HepG2 (cell line): ENCODE results near the gene MYOCOS. TPM values are rescaled to one million over a fixed set of nuclear protein-coding genes. Genes with fewer than 3 reads are reported as not detected.

Source experiments
- ATAC-seq: fragments of 200-7000 bp; cut with Tn5 transposase; 3 replicates; pipeline ENCODE4 v1.9.1; 2020; ENCODE audit warnings: mild to moderate bottlenecking, moderate library complexity
- BruUV-seq: library from RNA; stranded (reverse); fragments of 400-500 nt; replicated peaks from 2 replicates; lab custom pipeline; 2021; lab: Mats Ljungman, UMichigan
- CTCF ChIA-PET: fragments of 300-600 bp; formaldehyde crosslinking; extraction: SDS; loops from one replicate; lab custom pipeline; 2021; ENCODE audit warnings: low total read pairs, inconsistent platforms, low intra/inter-chr PET ratio; lab: Yijun Ruan, JAX
- POLR2A ChIA-PET: fragments of 350-600 bp; sonication (Branson Sonifier 250); formaldehyde crosslinking; loops from one replicate; lab custom pipeline; 2020; ENCODE audit warnings: antibody characterized with exemption, inconsistent platforms; lab: Yijun Ruan, JAX
- DNase-seq: peaks from one replicate; pipeline ENCODE4 v3.0.0-alpha.2; 2015; ENCODE audit warnings: low spot score
- FAIRE-seq: peaks from 3 replicates; lab custom pipeline; 2011; peaks lifted over from hg19 to GRCh38; lab: Jason Lieb, UNC
- H2AFZ ChIP-seq: one replicate; pipeline ENCODE4 v1.6.1; 2011; ENCODE audit warnings: low read length, inconsistent platforms
- H3K27ac ChIP-seq: fragments of 300-600 bp; 3 replicates; pipeline ENCODE4 v1.8.0; 2011; ENCODE audit warnings: mixed run types, mild to moderate bottlenecking, mixed read lengths, low read length, inconsistent platforms; ENCODE audit not compliant: insufficient read depth; ENCODE audit errors: extremely low read length
- H3K27me3 ChIP-seq, 2 experiments: fragments of 200-600 bp in 1 of 2; 2 replicates in 1 of 2; 3 replicates in 1 of 2; pipeline versions ENCODE4 v1.6.0 to v1.8.0; 2011; ENCODE audit warnings: low read length in 2 of 2, mild to moderate bottlenecking in 2 of 2, moderate library complexity in 2 of 2, inconsistent platforms in 1 of 2; ENCODE audit not compliant: insufficient read depth in 2 of 2, control insufficient read depth in 1 of 2
- H3K36me3 ChIP-seq, 2 experiments: fragments of 200-600 bp in 1 of 2; replicated peaks in 1 of 2; 2 replicates in 1 of 2; 3 replicates in 1 of 2; pipeline versions ENCODE4 v1.5.1 to v1.8.0; 2011; ENCODE audit warnings: low read length in 2 of 2, inconsistent platforms in 1 of 2; ENCODE audit not compliant: insufficient read depth in 2 of 2, control insufficient read depth in 1 of 2
- H3K4me1 ChIP-seq: 2 replicates; pipeline ENCODE4 v1.5.1; 2012; ENCODE audit warnings: low read length, inconsistent platforms; ENCODE audit not compliant: insufficient read depth
- H3K4me2 ChIP-seq: 2 replicates; pipeline ENCODE4 v1.6.0; 2011; ENCODE audit warnings: low read depth, low read length, inconsistent platforms
- H3K4me3 ChIP-seq, 3 experiments: fragments of 200-600 bp in 1 of 3; sonication (generic), shearing (Covaris generic) in 1 of 3; replicated peaks in 1 of 3; 2 replicates each; pipeline ENCODE4 v1.5.1; 2011 to 2016; ENCODE audit warnings: low read length in 3 of 3, inconsistent platforms in 2 of 3, low read depth in 2 of 3, mild to moderate bottlenecking in 2 of 3, control low read depth in 1 of 3, mixed read lengths in 1 of 3; ENCODE audit not compliant: insufficient read depth in 1 of 3
- H3K79me2 ChIP-seq: one replicate; pipeline ENCODE4 v1.6.1; 2011; ENCODE audit warnings: low read length, inconsistent platforms; ENCODE audit not compliant: insufficient read depth
- H3K9ac ChIP-seq: 2 replicates; pipeline ENCODE4 v1.6.0; 2011; ENCODE audit warnings: mild to moderate bottlenecking, low read depth, low read length, inconsistent platforms; ENCODE audit not compliant: insufficient read depth
- H3K9me3 ChIP-seq: 2 replicates; pipeline ENCODE4 v1.5.1; 2012; ENCODE audit warnings: mild to moderate bottlenecking, low read length
- H4K20me1 ChIP-seq: 2 replicates; pipeline ENCODE4 v1.6.0; 2011; ENCODE audit warnings: inconsistent platforms, mild to moderate bottlenecking, low read length, moderate library complexity; ENCODE audit not compliant: insufficient read depth
- HMGA1 ChIP-seq: sonication (generic); formaldehyde crosslinking; conservative IDR thresholded peaks from 2 replicates; pipeline ENCODE4 v1.4.0; 2020; ENCODE audit warnings: missing genetic modification reagents
- HNF4A ChIP-seq: sonication (generic); formaldehyde crosslinking; IDR thresholded peaks from 2 replicates; pipeline ENCODE4 v1.4.0; 2020; ENCODE audit warnings: missing genetic modification reagents
- KDM2A ChIP-seq: sonication (generic); formaldehyde crosslinking; IDR thresholded peaks from 2 replicates; pipeline ENCODE4 v1.4.0; 2020; ENCODE audit warnings: low read depth, missing genetic modification reagents, borderline replicate concordance
- KLF6 ChIP-seq: IDR thresholded peaks from 2 replicates; pipeline ENCODE4 v1.8.0; 2016; ENCODE audit warnings: missing biosample characterization, missing genetic modification reagents
- LRRFIP1 ChIP-seq: sonication (generic); formaldehyde crosslinking; conservative IDR thresholded peaks from 2 replicates; pipeline ENCODE4 v1.4.0; 2020; ENCODE audit warnings: missing genetic modification reagents
- NFRKB ChIP-seq: fragments of 450-650 bp; IDR thresholded peaks from 2 replicates; pipeline ENCODE4 v1.6.1; 2017
- PRDM10 ChIP-seq: sonication (generic); formaldehyde crosslinking; IDR thresholded peaks from 2 replicates; pipeline ENCODE4 v1.4.0; 2020; ENCODE audit warnings: low read depth, missing genetic modification reagents
- RFX3 ChIP-seq: IDR thresholded peaks from 2 replicates; pipeline ENCODE4 v1.6.1; 2016; ENCODE audit warnings: missing biosample characterization, missing genetic modification reagents
- SMARCC2 ChIP-seq: fragments of 450-650 bp; IDR thresholded peaks from 2 replicates; pipeline ENCODE4 v1.6.1; 2017; ENCODE audit warnings: antibody characterized with exemption, mild to moderate bottlenecking
- ZFP36L2 ChIP-seq: sonication (generic); formaldehyde crosslinking; IDR thresholded peaks from 2 replicates; pipeline ENCODE4 v1.4.0; 2020; ENCODE audit warnings: missing genetic modification reagents
- WGBS: methylation state at CpG from one replicate; pipeline ENCODE4 v1.1.6; 2017; ENCODE audit warnings: low lambda C conversion rate; 5-methylcytosine and 5-hydroxymethylcytosine counted together
- in situ Hi-C: cut with HindIII; loops from 2 replicates; pipeline ENCODE4 v1.10.0; 2017; ENCODE audit warnings: low pct_unique_long_range_greater_than_20kb; ENCODE audit not compliant: extremely low pct_ligation_motif_present
- intact Hi-C: fragments of 100-400 bp; cut with micrococcal nuclease; formaldehyde crosslinking; loops from one replicate; pipeline ENCODE4 v1.10.0; 2022; ENCODE audit not compliant: unreplicated experiment
- polyA plus RNA-seq, 8 experiments: library from polyadenylated mRNA; depleted of rRNA in 3 of 8; stranded (reverse) in 7 of 8; unstranded in 1 of 8; fragments of >200 nt; fragmentation: Illumina TruSeq in 4 of 8; extraction: Trizol in 4 of 8; gene quantifications; 2 replicates each; pipeline versions ENCODE4 v1.2.1 to v1.2.3, GENCODE V29; 2011 to 2016; ENCODE audit warnings: low read depth in 4 of 8, missing spikeins in 1 of 8, mixed read lengths in 1 of 8; ENCODE audit not compliant: insufficient read depth in 1 of 8
- total RNA-seq, 5 experiments: library from RNA; depleted of rRNA; stranded (reverse); fragments of >200 nt; fragmentation: Illumina TruSeq; extraction: Trizol; gene quantifications; 2 replicates each; pipeline ENCODE4 v1.2.3, GENCODE V29; 2016; ENCODE audit warnings: low read depth in 1 of 5

Gene MYOCOS
- total and polyA plus RNA-seq, 2 of the 13 experiments (the other 11 are each of a cell fraction or from before 2014, with no cell fraction given) = not detected

GRCh38 chr1:171616586-171616985 is 5.5 kb upstream of the MYOCOS start:
- no peak overlapping the region for H3K27ac ChIP-seq
- H3K4me2 ChIP-seq = no peak overlapping the region
- no peak for ATAC-seq
- no TSS peak for BruUV-seq
- no peak for FAIRE-seq
- no peak for TF ChIP-seq HMGA1 (CRISPR knock-in tag)
- TF ChIP-seq PRDM10 (CRISPR knock-in tag) = no peak
- no peak for TF ChIP-seq LRRFIP1
- TF ChIP-seq KDM2A = no peak
- no peak for TF ChIP-seq NFRKB
- no peak for TF ChIP-seq SMARCC2
- TF ChIP-seq HNF4A = no peak
- no peak for TF ChIP-seq ZFP36L2
- TF ChIP-seq RFX3 = no peak
- no peak for TF ChIP-seq KLF6 (CRISPR knock-in tag)
- intact Hi-C loops = no loop called here
- peaks cover 12% of the 10 kb centered on the region; the same call in 1 of the 2 replicates for H3K4me1 ChIP-seq
- 34% methylated on average over 2 of the region's 2 CpGs for WGBS
- in situ Hi-C loops = no loop called here
- no peak overlapping the region for H3K4me3 ChIP-seq
- H4K20me1 ChIP-seq = no peaks in the 10 kb centered on the region
- no peak overlapping the region for H2AFZ ChIP-seq
- ChIA-PET CTCF (no interaction called here), POLR2A (no interaction called here)
- no peak for DNase-seq
- no peaks in the 10 kb centered on the region for H3K79me2 ChIP-seq
- H3K36me3 ChIP-seq = no peaks in the 10 kb centered on the region
- H3K27me3 ChIP-seq = no peaks in the 10 kb centered on the region; a peak in 1 of 5 replicates
- H3K9me3 ChIP-seq = no peaks in the 10 kb centered on the region
- H3K9ac ChIP-seq = no peak overlapping the region
